Renal cortex interstitium (tissue), 11 donors: ENCODE results near the gene APBA3. TPM values are rescaled to one million over a fixed set of nuclear protein-coding genes. Genes with fewer than 3 reads are reported as not detected.

ENCODE experiments used
- DNase-seq, 11 donors: peaks; one replicate each; pipeline ENCODE4 v3.0.0-alpha.2; 2013; ENCODE audit warnings: low read depth in 9 of 11, low spot score in 4 of 11; ENCODE audit errors: extremely low read depth in 1 of 11
- polyA plus RNA-seq, 3 donors: library from polyadenylated mRNA; unstranded; fragments of 120-200 nt; gene quantifications; one replicate each; pipeline ENCODE4 v1.2.1, GENCODE V29; 2013; ENCODE audit not compliant: insufficient read length in 3 of 3

Gene APBA3
- polyA plus RNA-seq, 3 donors, result 11.7 to 21.0 (median 18.5) TPM

- no peak for DNase-seq
Observed at GRCh38 chr19:3732108-3732507, 29.4 kb downstream of the APBA3 start.

- no peak for DNase-seq
Observed at GRCh38 chr19:3730457-3730958, 31.0 kb downstream of the APBA3 start.

- DNase-seq, result peak in 6 of 11 donors; percentile 15 to 75 (median 56)
Observed at GRCh38 chr19:3725640-3726310, 35.7 kb downstream of the APBA3 start.

GRCh38 chr19:3725121-3725520, 36.4 kb downstream of the APBA3 start:
- DNase-seq, result no peak

GRCh38 chr19:3723883-3724282, 37.6 kb downstream of the APBA3 start:
- no peak for DNase-seq

GRCh38 chr19:3723110-3723488, 38.4 kb downstream of the APBA3 start:
- no peak for DNase-seq

GRCh38 chr19:3722443-3723109, 38.9 kb downstream of the APBA3 start:
- DNase-seq, result no peak

- DNase-seq, result no peak
Observed at GRCh38 chr19:3721887-3722442, 39.5 kb downstream of the APBA3 start.

GRCh38 chr19:3721131-3721886, 40.2 kb downstream of the APBA3 start:
- DNase-seq, result peak in 8 of 11 donors; percentile 66 to 87 (median 78)

GRCh38 chr19:3720349-3720917, 41.1 kb downstream of the APBA3 start:
- DNase-seq, result no peak

GRCh38 chr19:3719868-3720267, 41.6 kb downstream of the APBA3 start:
- DNase-seq, result no peak

GRCh38 chr19:3716147-3716668, 45.3 kb downstream of the APBA3 start:
- DNase-seq, result no peak

- DNase-seq, result peak in 1 of 11 donors; percentile 68
Observed at GRCh38 chr19:3712663-3713611, 48.6 kb downstream of the APBA3 start.

- DNase-seq, result no peak
Observed at GRCh38 chr19:3710265-3710812, 51.2 kb downstream of the APBA3 start.

- no peak for DNase-seq
Observed at GRCh38 chr19:3708207-3708931, 53.1 kb downstream of the APBA3 start, which contains the start of gene TJP3. TSS of gene TJP3 (plus strand) at chr19:3708384. CDS start at chr19:3728433, 20,049 bp downstream.

GRCh38 chr19:3707868-3708206, 53.7 kb downstream of the APBA3 start:
- no peak for DNase-seq

GRCh38 chr19:3701200-3701599, 60.3 kb downstream of the APBA3 start:
- no peak for DNase-seq
